BE2C (cell line): ENCODE data around the gene C3.
"Not testable (repeated sequence)": the region's sequence is repeated elsewhere in the genome, so short reads cannot be mapped to it uniquely, and the experiment has no call there.

ENCODE experiments used
- DNase-seq: peaks from one replicate; pipeline ENCODE4 v3.0.0-alpha.2; 2020
- H3K27me3 ChIP-seq: fragments of 250-450 bp; sonication (Bioruptor Pico); 2 replicates; pipeline ENCODE4 v1.5.1; 2020; ENCODE audit warnings: mild to moderate bottlenecking
- H3K36me3 ChIP-seq: fragments of 250-450 bp; sonication (Bioruptor Pico); 2 replicates; pipeline ENCODE4 v1.5.1; 2020; ENCODE audit warnings: mild to moderate bottlenecking
- H3K4me1 ChIP-seq: fragments of 250-450 bp; sonication (Bioruptor Pico); 2 replicates; pipeline ENCODE4 v1.5.1; 2020
- H3K4me3 ChIP-seq: 2 replicates; pipeline ENCODE4 v1.5.1; 2011; ENCODE audit warnings: low read depth, low read length
- H3K9me3 ChIP-seq: fragments of 250-450 bp; sonication (Bioruptor Pico); 2 replicates; pipeline ENCODE4 v1.5.1; 2020
- TF ChIP-seq, protein P1 (sequence below): IDR thresholded peaks from 2 replicates; pipeline ENCODE4 v1.5.1; 2012; ENCODE audit warnings: mild to moderate bottlenecking, low read depth, low read length

Gene C3

DNA sequence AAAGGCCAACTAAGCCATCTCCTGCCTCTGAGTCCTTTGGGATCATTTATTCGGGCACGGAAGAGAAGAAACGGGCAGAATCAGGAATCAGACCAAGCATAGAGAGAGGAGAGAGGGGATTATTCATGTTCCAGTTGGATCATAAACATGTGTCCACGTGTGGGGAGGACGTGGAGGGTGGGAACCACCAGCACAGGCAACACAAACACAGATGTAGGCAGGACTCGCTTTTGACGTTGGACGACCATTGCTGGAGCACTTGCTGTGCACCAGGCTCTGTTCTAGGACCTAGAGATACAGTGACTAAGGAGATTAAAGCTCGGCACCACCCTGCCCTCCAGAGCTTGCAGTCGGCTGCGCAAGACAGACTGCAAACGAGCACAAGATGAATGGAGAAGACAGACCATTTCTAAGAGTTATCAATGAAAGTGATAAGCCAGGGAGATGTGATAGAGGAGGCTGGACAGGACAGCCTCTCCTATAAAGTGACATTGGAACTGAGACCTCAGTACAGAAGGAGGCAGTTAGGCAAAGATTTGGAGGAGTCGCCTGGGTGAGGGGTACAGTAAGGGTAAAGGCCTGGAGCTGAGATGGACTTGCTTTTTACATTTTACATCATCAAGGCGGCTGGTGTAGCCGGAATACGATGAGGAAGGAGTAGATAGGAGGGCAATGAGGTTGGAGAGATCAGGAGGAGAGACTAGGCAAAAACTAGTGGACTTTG lies 46.1 kb upstream of the C3 start:
- no peaks in the 10 kb centered on the region for H3K9me3 ChIP-seq
- no peaks in the 10 kb centered on the region for H3K4me1 ChIP-seq
- no peaks in the 10 kb centered on the region for H3K27me3 ChIP-seq
- no peaks in the 10 kb centered on the region for H3K36me3 ChIP-seq
- H3K4me3 ChIP-seq: no peak overlapping the region
- TF ChIP-seq, protein P1, sequence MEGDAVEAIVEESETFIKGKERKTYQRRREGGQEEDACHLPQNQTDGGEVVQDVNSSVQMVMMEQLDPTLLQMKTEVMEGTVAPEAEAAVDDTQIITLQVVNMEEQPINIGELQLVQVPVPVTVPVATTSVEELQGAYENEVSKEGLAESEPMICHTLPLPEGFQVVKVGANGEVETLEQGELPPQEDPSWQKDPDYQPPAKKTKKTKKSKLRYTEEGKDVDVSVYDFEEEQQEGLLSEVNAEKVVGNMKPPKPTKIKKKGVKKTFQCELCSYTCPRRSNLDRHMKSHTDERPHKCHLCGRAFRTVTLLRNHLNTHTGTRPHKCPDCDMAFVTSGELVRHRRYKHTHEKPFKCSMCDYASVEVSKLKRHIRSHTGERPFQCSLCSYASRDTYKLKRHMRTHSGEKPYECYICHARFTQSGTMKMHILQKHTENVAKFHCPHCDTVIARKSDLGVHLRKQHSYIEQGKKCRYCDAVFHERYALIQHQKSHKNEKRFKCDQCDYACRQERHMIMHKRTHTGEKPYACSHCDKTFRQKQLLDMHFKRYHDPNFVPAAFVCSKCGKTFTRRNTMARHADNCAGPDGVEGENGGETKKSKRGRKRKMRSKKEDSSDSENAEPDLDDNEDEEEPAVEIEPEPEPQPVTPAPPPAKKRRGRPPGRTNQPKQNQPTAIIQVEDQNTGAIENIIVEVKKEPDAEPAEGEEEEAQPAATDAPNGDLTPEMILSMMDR: no peak
- no peak for DNase-seq

GRCh38 chr19:6765738-6766356 lies 45.4 kb upstream of the C3 start:
- no peaks in the 10 kb centered on the region for H3K36me3 ChIP-seq
- no peak overlapping the region for H3K4me3 ChIP-seq
- DNase-seq: no peak

DNA sequence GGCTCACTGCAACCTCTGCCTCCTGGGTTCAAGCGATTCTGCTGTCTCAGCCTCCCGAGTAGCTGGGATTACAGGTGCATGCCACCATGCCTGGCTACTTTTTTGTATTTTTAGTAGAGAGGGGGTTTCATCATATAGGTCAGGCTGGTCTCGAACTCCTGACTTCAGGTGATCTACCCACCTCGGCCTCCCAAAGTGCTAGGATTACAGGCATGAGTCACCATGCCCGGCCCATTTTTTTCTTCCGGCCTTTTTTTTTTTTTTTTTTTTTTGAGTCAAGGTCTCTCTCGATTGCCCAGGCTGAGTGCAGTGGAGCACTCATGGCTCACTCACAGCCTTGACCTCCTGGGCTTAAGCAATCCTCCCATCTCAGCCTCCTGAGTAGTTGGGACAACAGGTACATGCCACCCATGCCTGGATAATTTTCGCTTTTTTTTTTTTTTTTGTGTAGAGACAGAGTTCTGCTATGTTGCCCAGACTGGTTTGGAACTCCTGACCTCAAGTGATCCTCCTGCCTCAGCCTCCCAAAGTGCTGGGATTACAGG lies 41.9 kb upstream of the C3 start:
- not testable (repeated sequence) for H3K27me3 ChIP-seq, H3K9me3 ChIP-seq, H3K4me1 ChIP-seq, H3K4me3 ChIP-seq, DNase-seq, H3K36me3 ChIP-seq

More at GRCh38 chr19:6765738-6766356, 45.4 kb upstream of the C3 start:
- Histone ChIP-seq H3K27me3 (no peaks in the 10 kb centered on the region), H3K9me3 (no peaks in the 10 kb centered on the region; the same call in 1 of the 2 replicates), H3K4me1 (no peaks in the 10 kb centered on the region)
- TF ChIP-seq, protein P1: no peak

DNA sequence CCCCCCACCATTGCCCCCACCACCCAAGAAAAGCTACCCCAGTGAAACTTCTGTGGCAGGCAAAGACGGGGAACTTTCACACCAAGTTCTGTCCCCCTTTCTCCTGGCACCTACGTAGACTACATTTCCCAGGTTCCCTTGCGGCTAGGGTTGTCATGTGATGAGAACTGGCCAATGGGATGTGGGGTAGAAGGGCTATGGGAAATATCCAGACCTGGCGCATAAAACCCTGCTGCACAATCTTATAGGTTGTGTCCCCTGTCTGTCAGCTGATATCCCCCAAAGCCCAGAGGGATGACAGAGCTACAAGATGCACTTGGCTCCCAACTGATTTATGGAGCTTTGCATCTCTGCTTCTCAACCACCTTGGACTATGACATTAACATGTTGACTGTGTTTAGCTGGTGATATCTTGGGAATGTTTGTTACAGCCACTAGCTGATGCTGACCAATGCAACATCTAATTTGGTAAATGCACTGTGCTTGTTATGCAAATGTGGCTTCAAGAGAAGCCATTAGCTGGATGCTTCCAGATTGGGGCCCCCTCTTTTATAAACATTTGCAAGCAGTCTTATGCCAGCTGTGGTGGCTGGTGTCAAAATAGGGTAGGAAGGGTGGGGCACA lies 40.7 kb upstream of the C3 start:
- Histone ChIP-seq H3K4me1 (no peaks in the 10 kb centered on the region), H3K27me3 (no peaks in the 10 kb centered on the region), H3K9me3 (no peaks in the 10 kb centered on the region; the same call in 1 of the 2 replicates), H3K4me3 (no peak overlapping the region), H3K36me3 (no peaks in the 10 kb centered on the region)
- TF ChIP-seq, protein P1: no peak
- DNase-seq: peak; percentile 55

- TF ChIP-seq, protein P1: no peak
Measured at GRCh38 chr19:6760606-6761005, 40.2 kb upstream of the C3 start.

GRCh38 chr19:6754653-6755463 lies 34.4 kb upstream of the C3 start:
- no peaks in the 10 kb centered on the region for H3K9me3 ChIP-seq
- H3K36me3 ChIP-seq: no peaks in the 10 kb centered on the region
- H3K27me3 ChIP-seq: no peaks in the 10 kb centered on the region
- no peak overlapping the region for H3K4me3 ChIP-seq
- no peak for DNase-seq
- TF ChIP-seq, protein P1: no peak
- no peaks in the 10 kb centered on the region for H3K4me1 ChIP-seq

More at GRCh38 chr19:6760606-6761005, 40.2 kb upstream of the C3 start:
- no peak for DNase-seq
- Histone ChIP-seq H3K9me3 (no peaks in the 10 kb centered on the region; the same call in 1 of the 2 replicates), H3K36me3 (no peaks in the 10 kb centered on the region), H3K27me3 (no peaks in the 10 kb centered on the region), H3K4me1 (no peaks in the 10 kb centered on the region), H3K4me3 (no peak overlapping the region)
